ENCODE results near the gene SPATS2.

GRCh38 chr12:49366652-49367380, 446 bp upstream of the SPATS2 start:
- TF ChIP-seq CTCF (IDR thresholded peaks at IDR 0.05) (peak; percentile 44; the same call in 1 of the 2 replicates), POLR2AphosphoS5 (IDR thresholded peaks at IDR 0.05; ENCODE audit: low read depth, low read length) (no peak; the same call in none of the 2 replicates), TCF7L2 (IDR thresholded peaks at IDR 0.05; ENCODE audit: low read depth, low read length) (no peak), REST (IDR thresholded peaks at IDR 0.05; ENCODE audit: insufficient read depth in 1 of 2, low read depth in 2 of 2, low read length in 1 of 2) (0 out of 4 replicates have a peak, but pooled peaks of 1 of the 2 experiments have one; percentile 20)

Measured in Panc1 (cell line).